GM19240 (cell line): ENCODE measurements around the gene LRRC73.
"Not testable (repeated sequence)": the region's sequence is repeated elsewhere in the genome, so short reads cannot be mapped to it uniquely, and the experiment has no call there.

ENCODE experiments used
- DNase-seq: peaks from one replicate; pipeline ENCODE4 v3.0.0; 2011; ENCODE audit warnings: low spot score; ENCODE audit not compliant: insufficient read length

Gene LRRC73, protein sequence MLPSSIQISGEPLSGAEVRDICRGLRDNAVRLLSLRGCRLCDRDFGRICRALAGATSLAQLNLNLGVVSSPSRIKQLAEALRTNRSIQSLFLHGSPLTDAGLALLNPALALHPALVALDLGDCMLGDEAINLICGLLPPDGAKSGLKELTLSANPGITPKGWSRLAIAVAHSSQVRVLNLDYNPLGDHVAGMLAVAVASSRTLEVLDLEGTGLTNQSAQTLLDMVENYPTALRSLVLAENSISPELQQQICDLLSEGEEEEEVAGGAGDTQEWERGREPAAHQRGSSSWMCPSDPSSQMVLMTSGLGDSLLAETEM

GRCh38 chr6:43509984-43510826, at the start of gene LRRC73:
LRRC73 (minus strand) TSS chr6:43510346; CDS start chr6:43509785, 561 bp downstream.
- DNase-seq = peak; percentile 38

- DNase-seq = no peak
Observed at GRCh38 chr6:43559328-43559727, 49.2 kb upstream of the LRRC73 start.

- DNase-seq = not testable (repeated sequence)
Observed at GRCh38 chr6:43557620-43558019, 47.5 kb upstream of the LRRC73 start.

DNA sequence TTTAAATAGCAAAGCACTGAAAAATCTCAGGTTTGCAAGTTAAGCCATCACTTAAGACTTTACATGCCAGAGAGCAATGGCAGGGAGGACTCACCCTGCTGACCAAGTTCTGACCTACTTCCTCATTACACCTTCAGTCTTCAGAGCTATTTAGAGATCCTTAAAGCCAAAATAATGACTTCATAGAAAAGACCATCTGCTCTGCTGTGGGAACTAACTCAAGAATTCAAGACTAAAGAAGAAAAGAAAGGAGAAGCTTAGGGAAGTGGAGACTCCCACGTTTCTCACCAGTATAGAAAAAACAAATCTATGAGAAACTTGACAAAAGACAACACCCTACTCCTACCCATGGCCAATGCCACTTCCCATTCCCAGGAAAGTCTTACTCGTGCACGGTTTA, 37.1 kb upstream of the LRRC73 start:
- no peak for DNase-seq

DNA sequence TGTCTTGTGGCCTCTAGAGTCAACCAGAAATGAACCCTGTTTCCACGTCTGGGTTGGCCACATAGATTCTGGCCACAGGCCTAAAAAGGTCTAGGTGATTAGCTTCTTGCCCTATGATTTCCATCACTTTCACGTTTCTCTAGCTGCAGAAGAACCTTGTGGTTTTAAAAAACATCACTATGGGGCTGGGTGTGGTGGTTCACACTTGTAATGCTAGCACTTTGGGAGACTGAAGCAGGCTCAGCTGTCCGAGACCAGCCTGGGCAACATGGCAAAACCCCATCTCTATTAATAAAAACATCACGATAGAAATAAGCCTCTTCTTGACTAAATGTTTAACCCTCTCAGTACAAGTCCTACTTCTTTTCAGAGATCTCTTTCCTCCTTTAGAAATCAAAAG, 34.3 kb upstream of the LRRC73 start:
- DNase-seq = no peak

- no peak for DNase-seq
Observed at GRCh38 chr6:43541774-43542471, 31.8 kb upstream of the LRRC73 start.

- no peak for DNase-seq
Observed at GRCh38 chr6:43540507-43540906, 30.4 kb upstream of the LRRC73 start.

DNA sequence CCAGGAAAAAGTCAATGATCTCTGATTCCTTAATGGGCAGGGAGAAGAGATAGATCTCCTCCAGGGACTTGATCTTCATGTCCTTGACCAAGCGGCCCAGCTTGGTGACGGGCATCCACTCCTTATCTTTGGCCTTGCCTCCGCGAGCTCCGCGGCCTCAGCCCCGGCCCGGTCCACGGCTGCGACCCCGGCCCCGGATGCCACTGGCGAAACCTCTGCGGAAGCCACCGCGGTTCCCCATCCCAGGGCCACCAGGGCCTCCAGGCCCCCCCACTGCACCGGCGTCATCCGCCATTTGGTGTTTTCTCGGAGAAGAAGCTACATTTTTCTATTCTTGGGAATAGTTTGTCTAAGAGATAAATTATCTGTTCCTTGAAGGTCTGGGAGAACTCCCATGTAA, 29.3 kb upstream of the LRRC73 start:
- DNase-seq = not testable (repeated sequence)

- DNase-seq = not testable (repeated sequence)
Observed at GRCh38 chr6:43538986-43539385, 28.8 kb upstream of the LRRC73 start.

GRCh38 chr6:43532201-43532600, 22.1 kb upstream of the LRRC73 start:
- DNase-seq = no peak

GRCh38 chr6:43524483-43524961, 14.4 kb upstream of the LRRC73 start:
- no peak for DNase-seq

GRCh38 chr6:43523284-43523683, 13.1 kb upstream of the LRRC73 start:
- DNase-seq = no peak

DNA sequence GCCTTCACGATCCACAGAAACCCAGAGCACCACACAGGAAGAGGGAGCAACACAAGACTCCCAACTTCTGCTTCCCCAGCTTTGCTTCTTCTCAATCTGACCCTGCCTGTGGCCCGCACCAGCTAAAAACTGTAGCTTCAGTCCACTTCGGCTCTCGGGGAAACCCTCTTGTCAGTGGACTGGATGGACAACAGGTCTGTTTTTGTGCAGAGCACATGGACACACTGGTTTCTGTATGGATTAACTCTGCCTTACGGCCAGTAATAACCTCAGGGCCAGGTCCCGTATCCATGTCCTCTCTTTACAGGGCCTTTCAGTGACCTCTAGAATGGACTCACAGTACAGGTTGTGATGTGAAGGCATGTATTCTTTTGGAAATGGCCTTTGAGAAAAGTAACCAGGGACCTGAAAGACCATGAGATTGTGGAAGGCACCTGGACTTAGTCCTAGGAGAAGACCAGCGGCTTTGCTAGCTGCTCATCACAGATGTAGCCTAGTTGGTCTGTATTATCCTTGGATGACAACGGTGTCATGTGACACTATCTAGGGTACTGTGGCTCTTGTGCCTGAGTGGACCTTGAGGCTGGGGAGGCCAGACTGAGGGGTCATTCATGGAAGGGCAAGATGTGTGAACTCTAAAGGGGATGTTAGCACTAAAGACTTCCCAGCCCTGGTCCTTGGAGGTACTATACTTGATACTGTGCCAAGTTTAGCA, 12.6 kb upstream of the LRRC73 start:
- DNase-seq = no peak

- no peak for DNase-seq
Observed at GRCh38 chr6:43521836-43522235, 11.7 kb upstream of the LRRC73 start.

DNA sequence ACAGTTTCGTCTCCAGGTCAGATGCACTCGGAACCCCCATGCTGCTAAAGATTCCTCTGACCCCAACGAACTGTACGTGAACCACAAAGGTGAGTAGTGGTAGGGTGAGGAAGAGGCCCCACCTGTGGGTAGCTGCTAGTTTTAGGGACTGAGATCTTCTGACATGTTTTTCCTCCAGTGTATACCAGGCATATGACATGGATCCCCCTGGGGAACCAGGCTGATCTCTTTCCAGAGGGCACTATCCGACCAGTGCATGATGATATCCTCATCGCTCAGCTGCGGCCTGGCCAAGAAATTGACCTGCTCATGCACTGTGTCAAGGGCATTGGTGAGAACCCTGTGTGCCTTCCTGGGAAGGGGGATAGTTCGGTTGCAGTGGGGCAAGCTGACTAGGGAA, 10.0 kb upstream of the LRRC73 start:
- DNase-seq = no peak

DNA sequence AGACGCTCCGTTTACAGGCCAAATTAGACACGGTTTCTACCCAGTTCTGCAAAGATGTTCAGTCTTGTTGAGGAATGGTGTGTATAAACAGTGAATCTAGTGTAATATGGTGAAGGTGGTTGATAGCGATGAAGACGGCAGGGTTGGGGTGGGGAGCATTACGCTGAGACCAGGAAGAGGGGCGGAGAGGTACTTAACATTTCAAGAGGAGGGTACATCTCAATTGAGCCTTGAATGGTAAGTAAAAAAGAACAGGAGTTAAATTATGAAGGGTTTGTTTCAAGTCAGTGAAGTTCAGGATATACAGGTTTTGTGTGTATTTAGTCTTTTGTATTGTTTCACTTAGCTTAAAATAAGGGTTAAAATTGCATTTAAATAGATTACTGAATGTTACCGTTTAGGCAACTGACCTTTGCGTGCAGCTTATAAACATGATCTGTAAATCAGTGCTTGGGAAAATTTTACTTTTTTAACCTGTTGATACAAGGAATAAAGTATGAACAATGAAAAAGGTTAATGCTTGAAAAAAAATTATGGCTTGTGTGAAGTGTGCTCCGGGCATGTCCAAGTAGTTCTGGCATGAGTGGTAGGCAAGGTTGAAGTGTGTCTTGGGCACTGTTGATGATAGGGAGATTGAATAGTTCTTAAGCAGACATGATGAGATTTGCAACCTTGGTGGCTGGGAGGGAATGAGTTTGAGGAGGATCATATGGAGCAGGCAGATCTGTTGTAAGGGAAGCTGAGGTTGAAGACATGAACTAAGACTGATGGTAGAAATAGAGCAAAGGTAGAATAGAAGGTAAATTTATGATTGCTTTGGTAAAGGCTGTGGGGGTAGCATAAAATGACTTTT, 7.6 kb upstream of the LRRC73 start:
- DNase-seq = no peak

DNA sequence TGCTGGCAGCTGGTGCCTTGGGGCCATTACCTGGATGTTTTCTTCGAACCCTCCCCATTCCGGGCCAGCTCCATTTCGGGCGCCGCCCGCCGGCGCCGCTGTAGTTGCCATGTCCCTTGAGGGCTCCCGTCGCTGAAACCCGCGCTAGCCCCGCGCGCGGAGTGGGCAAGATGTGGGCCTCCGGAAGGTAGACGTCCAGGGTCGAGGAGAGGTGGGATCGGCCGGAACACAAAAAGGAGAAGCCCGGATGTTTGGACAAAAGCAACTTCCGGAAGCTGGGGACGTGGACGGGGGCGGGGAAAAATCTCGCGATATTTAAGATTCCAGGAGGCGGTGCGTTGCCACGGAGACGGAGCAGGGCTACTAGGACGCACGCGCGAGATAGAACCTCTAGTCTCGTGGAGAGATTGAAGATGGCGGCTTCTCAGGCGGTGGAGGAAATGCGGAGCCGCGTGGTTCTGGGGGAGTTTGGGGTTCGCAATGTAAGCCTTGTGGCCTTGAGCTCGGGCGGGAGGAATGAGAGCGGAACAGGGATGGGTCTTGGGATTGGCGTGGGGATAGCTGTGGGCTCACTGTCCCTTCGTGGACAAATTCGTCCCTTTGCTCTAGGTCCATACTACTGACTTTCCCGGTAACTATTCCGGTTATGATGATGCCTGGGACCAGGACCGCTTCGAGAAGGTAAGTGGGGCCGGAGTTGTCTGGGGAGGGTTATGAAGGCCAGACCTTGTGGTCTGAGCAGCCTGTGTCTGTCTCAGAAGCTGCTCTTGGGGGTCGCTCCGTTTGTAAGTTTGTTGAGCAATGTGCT, 6.8 kb upstream of the LRRC73 start, which contains the start of the genes POLR1C and YIPF3:
Gene POLR1C, plus strand, starts transcription at position 393 of the 808 bp plus-strand sequence. Its CDS starts 21 bp downstream, at position 414.
Gene YIPF3, minus strand, starts transcription at position 230 of the 808 bp plus-strand sequence. Its CDS starts 119 bp downstream, at position 111.
- peak; percentile 97 for DNase-seq

- no peak for DNase-seq
Observed at GRCh38 chr6:43516367-43516696, 6.2 kb upstream of the LRRC73 start.

DNA sequence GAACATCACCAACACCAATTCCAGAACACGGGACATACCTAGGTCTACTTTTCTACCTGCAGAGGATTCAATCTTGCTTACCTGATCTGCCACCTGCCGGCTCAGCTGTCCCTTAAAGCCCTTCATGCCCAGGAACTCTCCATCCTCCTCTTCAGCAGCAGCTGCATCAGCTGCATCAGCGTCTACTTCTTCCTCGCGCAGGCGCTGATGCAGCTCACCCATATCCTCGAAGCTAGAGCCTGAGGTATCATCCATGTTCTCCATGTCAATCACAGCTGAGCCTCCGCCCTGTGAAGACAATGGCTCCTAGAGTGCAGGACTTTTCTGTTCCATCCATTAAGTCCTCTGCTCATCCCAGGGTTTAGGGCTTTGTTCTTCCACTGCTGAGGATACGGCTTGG, 5.7 kb upstream of the LRRC73 start:
- no peak for DNase-seq
